ENCODE results near the gene NMNAT2.

NMNAT2 gene

DNA sequence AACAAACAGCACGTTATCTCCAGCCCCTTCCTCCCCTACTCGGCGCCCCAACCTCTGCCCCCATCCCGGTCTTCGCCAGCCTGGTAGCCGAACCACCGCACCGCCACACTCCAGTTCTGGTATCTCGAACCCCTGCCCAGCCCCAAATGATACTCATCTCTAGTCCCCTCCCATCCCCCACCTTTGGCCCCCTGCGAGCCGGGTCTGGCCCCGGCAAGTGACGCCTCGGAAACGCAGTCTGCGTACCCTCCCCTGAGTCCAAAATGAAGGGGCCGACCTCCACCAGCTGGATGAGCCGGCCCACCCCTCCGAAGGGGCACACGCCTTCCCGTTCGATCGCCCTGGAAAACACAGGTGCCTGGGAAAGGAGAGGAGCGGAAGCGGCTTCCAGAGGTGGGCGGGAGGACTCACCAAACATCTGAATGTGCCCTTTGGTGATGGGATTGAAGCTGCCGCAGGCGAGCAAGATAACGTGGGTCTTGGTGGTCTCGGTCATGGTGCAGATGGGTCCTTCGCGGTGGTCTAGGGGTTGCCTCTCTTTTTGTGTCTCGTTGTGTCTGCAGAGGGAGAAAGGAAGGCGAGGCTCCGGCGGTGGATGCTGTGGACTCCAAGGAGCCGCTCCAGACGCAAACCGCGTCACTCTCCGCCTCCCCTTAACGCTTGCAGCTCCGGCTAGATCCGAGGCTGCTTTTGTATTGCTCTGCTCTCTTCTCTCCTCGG lies at the start of gene NMNAT2:
Gene NMNAT2, minus strand, starts transcription at position 609 of the 720 bp plus-strand sequence. Its CDS starts 113 bp downstream, at position 496.
- peak; percentile 81 to 87 (median 83) for DNase-seq

DNA sequence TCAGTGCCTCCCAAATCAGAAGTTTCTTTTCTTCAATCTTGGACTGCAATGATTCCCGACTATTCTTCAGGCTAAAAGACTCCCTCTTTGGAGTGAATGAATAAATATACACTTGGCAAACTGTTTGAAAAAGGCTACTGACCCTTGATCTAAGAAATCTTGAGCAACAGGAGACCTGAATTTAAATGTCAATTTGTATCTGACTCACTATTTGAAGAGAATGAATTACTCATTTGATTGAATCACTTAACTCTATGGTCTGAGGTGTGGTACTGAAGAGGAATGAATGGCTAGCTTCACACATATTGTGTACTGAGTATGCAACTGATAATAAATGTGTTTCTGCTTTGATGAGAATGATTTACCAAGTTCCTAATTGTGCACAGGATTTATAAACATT lies 49.5 kb upstream of the NMNAT2 start:
- no peak for DNase-seq

DNA sequence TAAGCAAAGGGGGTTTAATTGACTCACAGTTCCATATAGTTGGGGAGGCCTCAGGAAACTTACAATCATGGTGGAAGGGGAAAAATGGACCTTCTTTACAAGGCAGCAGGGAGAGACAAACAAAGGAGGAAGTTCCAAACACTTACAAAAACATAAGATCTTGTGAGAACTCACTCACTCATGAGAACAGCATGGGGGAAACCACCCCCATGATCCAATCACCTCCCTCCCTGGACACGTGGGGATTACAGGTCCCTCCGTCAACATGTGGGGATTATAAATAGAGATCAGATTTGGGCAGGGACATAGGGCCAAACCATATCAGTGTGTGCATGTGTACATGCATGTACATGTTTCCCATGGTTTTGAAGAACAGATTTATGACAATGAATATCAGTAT lies 48.6 kb upstream of the NMNAT2 start:
- no peak for DNase-seq

DNA sequence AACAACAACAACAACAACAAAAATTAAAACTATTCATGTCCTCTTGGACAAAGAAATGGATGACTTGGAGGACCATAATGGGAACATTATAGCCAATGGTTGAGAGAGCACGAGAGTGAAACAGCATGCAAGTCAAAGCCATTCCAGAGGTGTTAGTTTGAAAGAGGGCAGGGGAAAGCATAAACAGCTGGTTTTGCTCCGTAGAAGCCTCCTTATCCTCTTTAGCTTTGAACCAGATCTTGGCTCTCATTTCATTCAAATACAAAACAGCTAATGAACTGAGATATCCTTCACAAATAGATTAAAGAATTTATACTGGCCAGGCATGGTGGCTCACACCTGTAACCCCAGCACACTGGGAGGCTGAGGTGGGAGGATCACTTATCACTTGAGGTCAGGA lies 45.4 kb upstream of the NMNAT2 start:
- no peak for DNase-seq

DNA sequence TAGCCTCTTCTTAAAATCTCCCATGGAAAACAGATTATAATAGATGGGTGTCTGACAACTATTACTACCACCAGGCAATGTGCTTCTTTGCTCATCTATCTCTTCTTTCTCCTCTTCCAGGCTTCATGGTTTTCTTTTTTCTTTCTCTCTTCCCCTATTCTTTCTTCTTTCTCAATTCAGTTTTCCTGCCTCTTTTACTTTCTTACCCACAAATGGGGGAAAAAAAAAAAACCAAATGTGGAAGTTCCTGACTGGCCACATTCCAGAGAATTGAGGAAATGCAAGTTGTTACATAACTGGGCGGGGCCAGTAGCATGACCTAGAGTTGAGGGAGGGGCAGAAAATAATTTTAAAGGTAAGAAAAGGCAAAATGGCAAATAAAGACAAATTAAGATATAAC lies 43.2 kb upstream of the NMNAT2 start:
- DNase-seq: no peak

DNA sequence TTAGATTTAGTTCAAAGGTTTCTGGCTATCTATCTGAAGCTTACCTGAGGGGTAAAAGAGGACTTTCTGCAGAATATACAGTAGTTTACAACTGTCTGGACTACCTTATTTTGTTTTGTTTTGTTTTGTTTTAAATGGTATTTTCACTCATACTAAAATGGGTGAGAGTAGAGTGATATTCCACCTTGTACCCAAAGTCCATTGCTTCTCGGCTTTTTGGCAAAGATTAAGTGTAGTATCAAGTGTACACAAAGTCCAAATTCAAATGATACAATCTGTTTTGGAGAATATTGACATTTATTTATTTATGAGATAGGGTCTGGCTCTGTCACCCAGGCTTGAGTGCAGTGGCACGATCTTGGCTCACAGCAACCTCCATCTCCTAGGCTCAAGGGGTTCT lies 42.4 kb upstream of the NMNAT2 start:
- no peak for DNase-seq

DNA sequence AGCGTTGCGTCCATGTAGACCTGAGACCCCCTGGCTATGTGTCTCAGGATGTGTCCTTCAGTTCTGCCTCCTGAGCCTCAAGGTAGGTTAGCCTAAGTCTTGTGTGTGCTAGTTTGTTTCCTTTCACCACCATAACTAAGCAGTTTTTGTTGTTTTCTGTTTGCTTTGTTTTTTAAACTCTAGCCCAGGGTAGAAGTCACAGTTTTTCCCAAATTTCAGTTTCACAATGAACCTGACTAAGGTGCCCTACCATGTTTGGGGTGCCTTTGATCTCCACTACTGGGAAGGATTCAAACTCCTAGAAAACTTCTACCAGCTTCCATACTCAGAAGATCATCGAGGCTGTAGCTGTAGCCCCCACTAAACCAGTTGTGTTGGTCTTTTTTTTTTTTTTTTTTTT lies 39.3 kb upstream of the NMNAT2 start:
- DNase-seq: no peak

DNA sequence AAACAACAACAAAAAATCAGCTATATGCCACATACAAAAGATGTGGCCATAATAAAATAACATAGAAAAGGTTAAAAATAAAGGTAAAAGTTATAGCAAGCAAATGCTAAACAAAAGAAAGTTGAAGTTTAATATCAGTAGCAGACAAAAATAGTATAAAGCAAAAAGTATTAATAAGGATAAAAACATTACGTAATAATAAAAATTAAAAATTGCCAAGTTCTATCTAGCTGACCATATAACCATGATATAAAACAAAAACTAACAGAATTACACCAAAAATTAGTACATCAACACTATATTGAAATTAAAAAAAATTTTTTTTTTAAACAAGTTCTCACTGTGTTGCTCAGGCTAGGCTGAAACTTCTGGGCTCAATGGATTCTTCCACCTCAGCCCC lies 38.6 kb upstream of the NMNAT2 start:
- DNase-seq: no peak

DNA sequence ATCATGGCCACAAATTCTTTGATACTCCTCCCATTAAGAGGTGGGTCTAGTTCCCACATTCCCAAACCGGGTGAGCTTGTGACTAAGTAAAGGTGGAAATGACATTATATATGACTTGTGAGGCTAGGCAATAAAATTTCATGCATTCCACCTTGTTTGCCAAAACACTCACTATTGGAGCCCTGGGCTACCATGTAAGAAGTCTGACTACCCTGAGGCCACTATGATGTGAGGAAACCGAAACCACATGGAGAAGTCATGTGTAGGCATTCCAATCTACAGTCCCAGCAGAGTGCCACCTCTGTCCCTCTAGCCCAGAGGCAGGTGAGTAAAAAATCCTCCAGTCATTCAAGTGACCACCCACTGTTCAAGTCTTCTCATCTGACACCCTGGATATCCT lies 36.2 kb upstream of the NMNAT2 start:
- DNase-seq: no peak

DNA sequence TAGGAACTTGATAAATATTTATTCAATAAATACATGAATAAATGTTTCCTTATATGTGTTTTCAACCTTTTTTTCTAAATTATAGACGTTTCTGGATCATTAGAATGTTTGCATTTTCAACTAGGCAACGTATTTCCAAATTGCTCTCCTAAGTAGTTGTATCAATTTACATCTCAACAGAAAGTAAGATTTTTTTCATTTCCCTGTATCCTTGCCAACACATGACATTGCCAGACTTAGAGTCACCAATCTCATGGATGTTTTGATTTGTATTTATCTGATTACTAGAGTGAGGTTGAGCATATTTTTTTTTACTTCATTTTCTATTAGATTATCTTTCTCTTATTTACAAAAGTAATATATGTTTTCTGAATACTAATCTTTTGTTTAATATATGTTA lies 31.9 kb upstream of the NMNAT2 start:
- DNase-seq: no peak

DNA sequence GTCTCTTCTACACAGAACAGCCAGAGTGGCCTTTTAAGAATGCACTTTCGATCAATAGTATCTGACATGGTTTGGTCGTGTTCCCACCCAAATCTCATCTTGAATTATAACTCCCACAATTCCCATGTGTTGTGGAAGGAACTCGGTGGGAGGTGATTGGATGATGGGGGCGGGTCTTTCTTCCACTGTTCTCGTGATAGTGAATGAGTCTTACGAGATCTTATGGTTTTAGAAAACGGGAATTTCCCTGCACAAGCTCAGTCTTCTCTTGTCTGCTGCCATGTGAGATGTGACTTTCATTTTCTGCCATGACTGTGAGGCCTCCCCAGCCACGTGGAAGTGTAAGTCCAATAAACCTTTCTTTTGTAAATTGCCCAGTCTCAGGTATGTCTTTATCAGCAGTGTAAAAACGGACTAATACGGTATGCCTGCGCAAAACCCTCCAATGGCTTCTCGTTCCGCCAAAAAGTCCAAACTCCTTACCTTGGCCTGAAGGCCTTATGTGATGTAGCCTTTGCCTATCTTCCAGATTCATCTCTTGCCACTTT lies 31.1 kb upstream of the NMNAT2 start:
- no peak for DNase-seq

DNA sequence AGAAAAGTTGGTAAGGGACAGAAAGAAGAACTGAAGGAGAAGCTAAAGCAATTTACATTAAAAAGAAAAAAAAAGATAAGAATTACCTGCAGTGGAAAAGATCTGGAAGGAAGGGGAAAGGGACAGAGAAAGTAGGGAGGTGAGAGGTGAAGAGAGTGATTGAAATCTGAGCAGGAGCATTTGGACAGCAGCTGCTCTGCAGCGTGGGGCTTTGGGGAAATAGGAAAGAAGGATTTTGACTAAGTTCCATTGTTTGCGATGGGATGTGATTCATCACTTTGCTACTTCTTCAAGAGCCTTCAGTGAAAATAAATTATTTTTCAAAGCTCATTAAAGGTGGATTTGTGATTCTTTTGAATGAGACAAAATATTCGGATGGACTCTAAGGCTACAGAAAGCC lies 26.1 kb upstream of the NMNAT2 start:
- no peak for DNase-seq

DNA sequence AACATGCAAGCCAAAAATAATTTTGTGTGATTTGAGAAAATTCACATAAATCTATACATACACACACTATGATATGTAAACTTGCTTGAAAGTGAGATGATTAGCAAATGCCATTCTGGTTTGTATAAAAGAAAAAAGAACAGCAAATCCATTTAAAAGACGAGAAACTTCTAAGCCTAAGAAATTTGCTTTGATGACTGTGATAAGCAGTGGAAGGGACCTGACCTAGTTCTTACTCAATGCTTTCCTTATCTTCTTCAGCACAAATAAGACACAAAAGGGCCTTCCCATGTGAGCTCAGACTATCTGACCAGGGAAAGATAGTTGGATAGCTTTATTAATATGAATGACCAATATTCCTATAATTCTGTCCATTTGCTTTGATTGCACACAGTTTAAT lies 25.3 kb upstream of the NMNAT2 start:
- DNase-seq: no peak

DNA sequence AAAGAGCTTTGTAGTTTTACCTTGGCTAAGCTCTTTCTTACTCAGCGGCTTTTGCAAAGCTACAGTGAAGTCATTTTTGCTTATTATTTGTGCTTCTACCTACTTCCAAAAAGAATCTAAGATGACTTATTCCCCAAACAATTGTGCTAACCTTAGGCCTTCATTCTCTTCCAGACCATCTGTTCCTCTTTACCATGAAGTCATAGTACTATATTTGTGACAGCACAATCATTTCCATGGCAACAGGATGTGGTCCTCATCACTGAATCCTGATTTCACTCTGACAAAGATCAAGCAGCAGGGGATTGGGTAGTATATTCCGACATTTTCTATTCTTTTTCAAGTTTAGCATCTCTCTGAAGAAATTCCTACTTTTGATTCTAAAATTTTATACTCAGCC lies 24.8 kb upstream of the NMNAT2 start:
- peak in 1 of 3 experiments; percentile 33 for DNase-seq

DNA sequence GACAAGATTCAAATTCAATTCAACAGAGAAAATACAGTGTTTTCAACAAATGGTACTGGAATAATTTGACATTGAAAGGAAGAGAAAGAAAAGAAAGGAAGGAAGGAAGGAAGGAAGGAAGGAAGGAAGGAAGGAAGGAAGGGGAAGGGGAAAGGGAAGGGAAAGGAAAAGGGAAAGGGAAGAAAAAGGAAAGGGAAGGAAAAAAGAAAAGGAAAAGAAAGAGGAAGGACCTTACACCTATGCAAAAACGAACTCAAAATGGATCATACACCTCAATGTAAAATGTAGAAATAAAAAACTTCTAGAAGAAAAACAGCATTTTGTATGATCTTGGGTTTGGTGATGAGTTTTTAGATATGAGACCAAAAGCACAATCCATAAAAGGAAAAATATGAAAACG lies 19.9 kb upstream of the NMNAT2 start:
- no peak for DNase-seq

DNA sequence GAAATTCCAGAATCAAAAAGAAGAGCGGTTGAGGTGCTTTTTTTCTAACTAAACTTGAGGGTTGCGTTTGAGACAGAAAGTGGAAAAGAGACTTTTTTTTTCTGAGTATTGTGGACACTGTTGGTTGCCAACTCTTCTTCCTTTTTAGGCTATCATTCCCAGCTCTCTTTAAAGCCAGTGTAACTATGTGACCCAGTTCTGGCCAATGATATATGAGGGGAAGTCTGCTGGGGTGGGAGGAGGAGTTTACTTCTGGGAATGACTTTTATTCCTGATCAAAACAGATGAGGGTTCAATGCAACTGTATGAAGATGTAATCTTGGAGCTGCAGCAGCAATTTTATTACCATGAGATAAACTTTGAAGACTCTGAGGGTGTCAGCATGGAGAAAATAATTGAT lies 17.3 kb upstream of the NMNAT2 start:
- no peak for DNase-seq

DNA sequence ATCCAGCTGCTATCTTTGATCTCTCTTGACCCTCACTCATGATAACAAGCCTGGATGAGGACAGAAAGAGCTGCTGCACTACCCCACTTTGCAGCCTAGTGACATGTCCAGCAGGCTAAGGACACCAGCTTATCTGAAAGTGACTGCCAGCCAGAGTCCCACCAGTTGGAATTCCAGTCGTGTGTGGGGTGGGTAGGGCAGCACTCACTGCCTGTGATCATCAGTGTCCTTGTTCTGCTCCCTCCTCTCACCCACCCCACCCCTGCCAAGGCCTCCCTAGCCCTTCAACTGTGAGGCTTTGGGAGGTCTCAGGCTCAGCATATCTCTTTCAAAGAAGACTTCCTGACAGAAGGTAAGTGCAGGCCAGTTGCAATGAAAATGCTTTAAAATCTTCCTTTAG lies 15.5 kb upstream of the NMNAT2 start:
- DNase-seq: no peak

DNA sequence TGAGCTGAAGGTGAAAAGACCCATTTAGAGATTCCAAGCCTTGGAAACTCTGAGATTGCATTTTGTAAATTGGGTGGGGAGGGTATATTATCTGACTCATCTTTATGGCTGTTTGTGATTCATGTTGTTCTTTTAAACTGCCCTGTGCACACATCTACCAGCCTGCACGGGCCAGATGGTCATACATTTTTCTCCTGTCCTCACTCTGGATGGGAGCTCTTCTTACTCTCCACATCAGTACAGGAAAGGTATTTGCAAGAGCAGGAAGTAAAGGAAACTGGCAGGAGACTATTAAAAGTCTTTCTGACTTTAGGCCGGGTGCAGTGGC lies 14.3 kb upstream of the NMNAT2 start:
- DNase-seq: no peak

DNA sequence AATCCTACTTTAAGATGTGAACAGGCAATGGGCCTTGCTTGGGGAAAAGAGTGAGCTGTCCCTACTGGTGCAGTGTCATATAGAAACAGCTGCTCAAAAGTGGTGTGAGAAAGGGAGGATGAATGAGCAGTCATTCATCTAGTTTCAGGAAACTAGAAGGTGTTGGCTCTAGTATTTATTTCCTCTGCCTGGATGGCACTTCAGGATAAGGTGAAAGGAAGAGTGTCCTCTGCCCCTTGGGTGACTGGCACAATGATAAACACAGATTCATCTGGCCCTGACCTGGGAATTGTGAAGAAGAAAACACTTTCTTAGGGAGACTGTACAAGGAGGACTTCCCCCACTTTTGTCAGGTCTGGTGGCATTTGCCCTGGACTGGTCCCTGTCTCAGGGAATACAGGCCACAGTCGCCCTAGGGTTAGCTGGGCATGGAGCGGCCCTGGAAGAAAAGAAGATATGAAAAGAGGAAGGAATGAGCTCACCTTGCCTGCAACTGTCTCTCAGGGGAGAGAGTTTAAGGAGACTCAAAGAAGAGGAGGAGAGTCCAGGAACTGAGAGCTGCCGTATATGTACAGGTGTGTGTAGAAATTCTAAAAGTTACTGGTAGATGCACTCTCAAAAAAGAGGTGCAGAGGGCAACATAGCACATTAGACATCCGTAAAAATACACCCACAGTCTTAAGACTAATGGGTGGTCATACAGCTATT lies 13.8 kb upstream of the NMNAT2 start:
- no peak for DNase-seq

DNA sequence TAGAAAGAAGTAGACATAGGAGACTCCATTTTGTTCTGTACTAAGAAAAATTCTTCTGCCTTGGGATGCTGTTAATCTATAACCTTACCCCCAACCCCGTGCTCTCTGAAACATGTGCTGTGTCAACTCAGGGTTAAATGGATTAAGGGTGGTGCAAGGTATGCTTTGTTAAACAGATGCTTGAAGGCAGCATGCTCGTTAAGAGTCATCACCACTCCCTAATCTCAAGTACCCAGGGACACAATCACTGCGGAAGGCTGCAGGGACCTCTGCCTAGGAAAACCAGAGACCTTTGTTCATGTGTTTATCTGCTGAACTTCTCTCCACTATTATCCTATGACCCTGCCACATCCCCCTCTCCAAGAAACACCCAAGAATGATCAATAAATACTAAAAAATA lies 9.4 kb upstream of the NMNAT2 start:
- peak in 1 of 3 experiments; percentile 50 for DNase-seq

DNA sequence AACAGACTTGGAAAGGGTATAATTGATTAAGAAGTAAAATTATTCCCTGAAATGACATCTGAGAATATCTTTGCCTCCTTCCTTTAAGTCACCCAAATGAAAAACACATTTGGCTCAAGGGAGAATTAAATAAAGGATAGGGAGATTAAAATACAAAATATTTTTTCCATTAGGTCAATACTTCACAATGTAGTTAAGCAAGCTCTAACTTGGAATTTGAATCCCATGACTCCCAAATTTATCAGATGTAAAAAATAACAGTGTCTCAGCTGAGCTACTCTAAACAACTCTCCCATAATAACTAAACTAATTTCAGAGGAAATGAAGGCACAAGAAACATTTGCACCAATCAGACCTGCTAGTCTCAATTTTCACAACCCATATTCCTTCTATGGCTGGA lies 6.5 kb upstream of the NMNAT2 start:
- no peak for DNase-seq

DNA sequence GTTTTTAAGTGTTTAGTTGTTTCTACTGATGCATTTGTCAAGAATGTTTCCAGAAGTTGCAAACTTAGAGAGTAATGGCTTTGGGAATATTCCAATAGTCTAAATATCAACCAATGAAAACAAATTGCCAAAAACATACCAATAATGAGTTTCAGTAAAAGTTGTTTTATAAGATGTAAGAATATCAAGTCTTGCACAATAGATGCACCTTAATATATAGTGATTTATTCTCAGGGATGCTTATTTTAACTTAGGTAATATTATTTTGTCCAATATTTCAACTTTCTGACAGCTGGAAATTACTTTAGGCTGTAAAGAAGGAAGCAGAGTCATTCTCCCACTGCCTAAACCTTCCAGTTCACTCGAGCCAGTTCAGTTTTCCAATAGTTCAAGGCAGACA lies 5.4 kb upstream of the NMNAT2 start:
- DNase-seq: no peak

DNA sequence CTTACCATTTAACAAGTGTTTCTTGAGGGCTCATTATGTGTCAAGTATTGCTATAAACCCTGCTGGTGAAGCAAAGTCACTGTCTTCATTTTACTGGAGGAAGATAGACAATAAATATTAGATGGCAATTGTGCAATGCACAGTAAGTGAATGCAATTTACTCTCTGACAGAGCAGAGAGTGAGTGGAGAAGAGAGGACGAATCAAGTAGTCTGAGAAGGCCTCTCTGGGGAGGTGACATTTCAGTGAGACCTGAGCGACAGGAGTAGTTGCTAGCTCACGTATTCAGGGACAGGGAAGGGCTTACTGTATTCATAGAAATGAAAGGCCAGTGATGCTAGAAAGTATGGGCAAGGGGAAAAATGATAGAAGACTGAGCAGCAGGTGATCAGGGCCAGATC lies 1.2 kb upstream of the NMNAT2 start:
- DNase-seq: peak in 1 of 3 experiments; percentile 66

DNA sequence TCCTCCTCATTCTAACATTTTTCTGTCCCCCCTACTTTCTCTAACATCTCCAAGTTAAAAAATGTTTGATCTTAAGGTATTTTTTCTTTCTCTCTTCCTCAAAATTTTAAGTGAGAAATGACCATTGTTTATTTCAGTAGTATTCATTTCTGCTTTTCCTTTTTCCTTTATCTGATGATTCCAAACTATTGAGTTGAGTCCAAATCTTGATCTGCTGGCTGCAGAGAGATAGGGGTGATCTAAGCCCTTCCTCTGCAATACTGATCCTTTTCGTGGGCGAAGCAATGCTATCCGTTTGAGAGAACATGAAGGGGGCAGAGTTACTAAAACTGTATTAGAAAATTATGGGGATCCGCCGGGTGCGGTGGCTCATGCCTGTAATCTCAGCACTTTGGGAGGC lies 516 bp upstream of the NMNAT2 start:
- no peak for DNase-seq

Data from NCI-H1417 (cell line).